Measurements from ENCODE around the gene CAPN12.

Gene CAPN12

DNA sequence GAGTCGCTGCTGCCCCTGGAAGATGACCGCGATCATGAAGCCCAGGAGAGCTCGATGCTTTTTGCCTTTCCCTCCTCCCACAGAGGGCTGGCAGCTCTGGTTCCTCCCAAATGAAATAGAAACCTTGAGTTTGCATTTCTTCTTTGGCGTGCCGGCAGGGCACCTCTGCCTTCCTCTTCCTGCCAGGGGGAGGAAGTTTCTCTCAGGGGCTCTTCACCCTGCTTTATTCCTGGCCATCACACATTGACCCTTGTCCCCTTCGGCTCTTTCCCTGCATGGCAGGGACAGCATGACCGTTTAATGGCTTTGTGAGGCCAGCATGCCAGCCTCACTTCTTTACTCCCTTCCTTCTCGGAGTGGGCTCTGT, 49.0 kb downstream of the CAPN12 start:
- no peak for DNase-seq

DNA sequence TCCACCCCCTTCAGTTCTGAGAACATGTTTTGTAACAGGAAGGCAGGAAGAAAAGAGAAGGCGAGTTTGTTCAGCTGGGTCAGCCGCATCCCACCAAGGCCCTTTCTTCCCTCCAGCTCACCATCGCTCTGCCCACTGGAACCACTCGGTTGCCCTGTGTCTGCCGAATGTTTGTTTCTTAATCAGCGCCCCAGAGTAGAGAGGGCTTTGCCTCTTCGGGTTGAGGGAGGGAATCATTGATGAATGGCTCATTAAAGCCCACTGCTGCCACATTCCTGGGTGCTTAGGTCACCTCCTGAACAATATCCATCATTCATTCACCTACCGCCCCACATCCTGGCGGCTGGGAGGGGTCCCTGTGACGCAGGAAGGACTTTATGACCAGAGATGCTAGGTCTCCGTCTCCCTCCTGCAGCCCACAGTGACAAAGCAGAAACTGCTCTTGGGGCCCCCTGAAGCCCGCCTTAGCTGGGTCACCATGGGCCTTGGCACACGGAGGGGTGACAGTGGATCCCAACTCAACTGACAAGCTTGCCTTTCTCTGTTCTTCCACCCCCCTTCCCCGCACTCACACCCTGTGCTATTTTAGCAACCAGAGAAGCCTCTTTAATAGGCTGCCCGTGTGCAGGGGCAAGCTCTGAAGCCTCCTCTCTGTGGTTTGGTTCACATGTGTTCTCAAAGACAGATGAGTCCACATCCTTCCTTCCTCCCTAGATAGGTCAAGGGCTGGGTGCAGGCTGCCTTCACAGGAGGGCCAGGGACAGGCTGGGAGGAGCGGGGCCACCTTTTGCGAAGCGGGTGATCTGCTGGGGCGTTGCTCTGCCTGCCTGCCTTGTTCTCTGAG, 50.7 kb downstream of the CAPN12 start:
- peak; percentile 33 for DNase-seq

DNA sequence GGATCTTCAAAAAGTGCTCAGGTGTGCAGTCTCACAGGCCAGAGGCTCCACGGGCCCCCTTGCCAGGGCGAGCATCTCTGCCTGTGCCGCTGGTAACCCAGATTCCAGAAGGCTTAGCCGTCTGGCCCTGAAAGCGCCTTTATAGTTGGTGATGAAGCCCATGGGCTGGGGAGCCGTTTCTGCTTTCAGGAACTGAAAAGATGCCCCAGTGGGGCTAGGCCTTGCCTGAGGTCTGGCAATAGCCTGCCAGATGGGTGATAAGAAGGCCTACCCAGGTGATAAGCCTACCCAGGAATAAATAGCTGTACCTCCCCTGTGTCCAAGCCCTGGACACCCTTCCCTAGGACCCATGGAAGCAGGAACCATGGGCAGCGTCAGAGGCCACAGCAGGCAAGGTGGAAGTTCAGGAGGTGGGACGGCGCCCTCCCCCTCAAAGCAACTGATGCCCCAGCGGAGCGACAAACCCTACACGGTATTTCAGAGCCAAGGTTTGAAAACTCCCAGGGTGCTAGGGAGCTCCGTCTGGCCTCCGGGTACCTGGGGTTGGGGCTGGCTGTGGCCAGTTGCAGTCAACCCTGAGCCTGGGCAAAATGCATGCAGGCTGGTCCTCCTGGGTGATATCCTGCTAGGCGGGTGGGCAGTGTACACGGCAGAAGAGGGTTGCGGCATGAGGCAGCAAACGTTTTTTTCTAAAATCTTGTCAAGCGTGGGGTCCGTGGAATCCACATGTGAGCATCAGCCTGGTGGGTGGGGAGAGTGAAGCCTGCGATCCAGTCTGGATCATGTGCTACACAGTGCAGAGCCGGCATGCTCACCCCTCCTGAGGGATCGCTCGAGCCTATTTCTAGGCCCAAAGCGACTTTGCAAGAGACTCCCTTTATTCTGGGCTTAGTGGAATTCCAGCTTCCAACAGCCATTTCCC, 51.6 kb downstream of the CAPN12 start:
- no peak for DNase-seq

DNA sequence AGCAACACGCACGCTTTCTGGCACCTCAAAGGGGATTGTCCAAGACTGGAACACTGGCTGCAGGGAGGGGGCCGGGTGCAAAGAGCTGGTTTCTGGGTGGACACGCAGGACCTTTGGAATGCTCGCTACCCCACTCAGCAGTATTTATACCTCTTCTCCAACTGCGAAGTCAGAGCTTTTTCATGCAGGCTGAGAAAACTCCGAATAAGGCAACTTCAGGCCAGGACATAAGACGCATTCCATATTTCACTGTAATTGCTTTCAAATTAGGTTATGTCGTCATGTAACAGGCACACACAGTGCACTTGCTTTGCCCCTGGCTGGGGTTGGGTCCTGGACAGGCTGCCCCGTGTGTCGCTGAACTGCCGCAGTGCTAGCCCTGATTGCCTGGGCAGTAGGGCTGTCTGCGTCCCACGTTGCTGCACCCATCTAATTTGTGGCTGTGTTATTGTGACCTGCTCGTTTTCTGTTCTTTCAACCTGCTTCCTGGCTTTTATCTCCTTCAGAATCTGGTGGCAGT, 52.3 kb downstream of the CAPN12 start:
- DNase-seq = no peak

- no peak for DNase-seq
Observed at GRCh38 chr19:38690832-38691231, 53.4 kb downstream of the CAPN12 start.

- no peak for DNase-seq
Observed at GRCh38 chr19:38690146-38690545, 54.1 kb downstream of the CAPN12 start.

DNA sequence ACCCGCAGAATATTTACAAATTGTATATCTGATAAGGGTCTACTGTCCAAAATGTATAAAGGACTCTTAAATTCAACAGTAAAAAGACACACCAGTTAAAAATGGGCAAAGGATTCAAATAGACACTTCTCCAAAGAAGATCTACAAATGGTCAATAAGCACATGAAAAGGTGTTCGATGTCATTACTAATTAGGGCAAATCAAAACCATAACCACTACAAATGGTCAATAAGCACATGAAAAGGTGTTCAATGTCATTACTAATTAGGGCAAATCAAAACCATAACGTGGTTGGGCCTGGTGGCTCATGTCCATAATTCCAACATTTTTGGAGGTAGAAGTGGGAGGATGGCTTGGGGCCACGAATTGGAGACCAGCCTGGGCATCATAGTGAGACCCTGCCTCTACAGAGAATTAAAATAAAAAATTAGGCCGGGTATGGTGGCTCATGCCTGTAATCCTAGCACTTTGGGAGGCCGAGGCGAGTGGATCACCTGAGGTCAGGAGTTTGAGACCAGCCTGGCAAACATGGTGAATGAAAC, 56.4 kb downstream of the CAPN12 start:
- no peak for DNase-seq

- DNase-seq = peak; percentile 61
Observed at GRCh38 chr19:38686530-38686888, 57.8 kb downstream of the CAPN12 start.

DNA sequence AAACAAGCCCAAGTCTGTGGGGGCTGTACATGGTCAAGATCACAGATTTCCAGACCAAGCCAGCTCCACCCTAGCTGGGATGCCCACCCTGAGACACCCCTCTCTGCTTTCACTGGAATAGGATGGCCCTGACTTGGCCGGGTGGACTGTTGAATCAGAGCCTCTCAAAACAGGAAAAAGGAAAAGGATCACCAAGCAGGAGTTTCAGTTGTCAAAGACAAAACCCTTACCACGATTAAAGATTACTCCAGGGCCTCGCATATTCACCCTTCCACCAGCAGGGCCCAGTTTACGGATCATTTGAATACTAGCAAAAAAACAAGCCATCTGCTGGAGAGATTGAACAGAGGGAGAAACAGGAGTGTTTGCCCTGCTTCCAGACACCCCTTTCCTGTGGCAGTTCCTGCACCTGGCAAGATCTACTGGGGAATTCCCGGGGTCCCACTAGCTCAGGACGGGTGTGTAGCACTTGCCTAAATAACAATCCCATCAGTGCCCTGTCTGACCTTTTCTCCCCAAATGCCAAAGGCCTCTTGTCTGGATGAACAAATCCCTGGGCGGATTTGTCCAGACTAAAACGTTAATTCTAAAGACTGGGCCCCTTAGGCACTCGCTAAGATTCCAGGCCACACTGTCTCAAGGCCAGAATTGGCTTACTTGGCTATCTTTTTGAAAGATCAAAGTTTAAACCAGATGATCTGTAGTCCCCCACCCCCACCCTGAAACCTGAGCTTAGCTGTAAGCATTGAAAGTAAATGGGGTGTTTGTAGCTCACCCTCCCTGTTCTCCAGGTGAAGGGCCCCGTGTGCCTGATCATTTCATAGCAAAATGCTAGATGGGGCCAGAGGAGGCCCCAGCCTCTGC, 58.4 kb downstream of the CAPN12 start:
- DNase-seq = no peak

DNA sequence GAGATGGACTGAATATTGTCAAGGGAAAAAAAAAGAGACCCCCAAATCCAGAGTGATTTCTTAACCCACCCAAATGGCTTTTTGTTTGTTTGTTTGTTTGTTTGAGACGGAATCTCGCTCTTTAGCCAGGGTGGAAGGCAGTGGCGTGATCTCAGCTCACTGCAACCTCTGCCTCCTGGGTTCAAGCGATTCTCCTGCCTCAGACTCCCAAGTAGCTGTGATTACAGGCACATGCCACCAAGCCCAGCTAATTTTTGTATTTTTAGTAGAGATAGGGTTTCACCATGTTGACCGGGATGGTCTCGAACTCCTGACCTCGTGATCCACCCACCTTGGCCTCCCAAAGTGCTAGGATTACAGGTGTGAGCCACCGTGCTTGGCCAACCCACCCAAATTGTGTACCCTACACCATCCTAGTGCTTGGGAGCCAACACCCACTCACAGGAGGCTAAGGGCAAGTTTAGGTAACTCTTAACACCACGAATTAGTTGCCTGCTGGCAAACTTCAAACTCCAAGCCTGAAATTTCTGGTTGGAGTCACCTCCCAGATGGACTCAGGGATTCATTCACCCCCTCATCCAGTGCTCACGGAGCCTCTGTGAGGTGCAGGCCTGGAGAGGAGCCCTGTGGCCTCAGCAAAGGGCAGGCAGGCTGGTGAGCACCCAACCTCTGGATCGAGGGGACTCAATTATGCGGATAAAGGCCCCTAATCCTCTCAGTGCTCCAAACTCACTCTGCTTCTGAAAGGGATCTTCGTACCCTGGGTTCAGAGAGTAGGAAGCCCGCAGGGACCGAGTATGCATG, 59.2 kb downstream of the CAPN12 start:
- no peak for DNase-seq

GRCh38 chr19:38684078-38684861, 60.0 kb downstream of the CAPN12 start:
- peak; percentile 72 for DNase-seq

- DNase-seq = peak; percentile 75
Observed at GRCh38 chr19:38683393-38684077, 60.7 kb downstream of the CAPN12 start.

- DNase-seq = no peak
Observed at GRCh38 chr19:38682872-38683392, 61.3 kb downstream of the CAPN12 start.

DNA sequence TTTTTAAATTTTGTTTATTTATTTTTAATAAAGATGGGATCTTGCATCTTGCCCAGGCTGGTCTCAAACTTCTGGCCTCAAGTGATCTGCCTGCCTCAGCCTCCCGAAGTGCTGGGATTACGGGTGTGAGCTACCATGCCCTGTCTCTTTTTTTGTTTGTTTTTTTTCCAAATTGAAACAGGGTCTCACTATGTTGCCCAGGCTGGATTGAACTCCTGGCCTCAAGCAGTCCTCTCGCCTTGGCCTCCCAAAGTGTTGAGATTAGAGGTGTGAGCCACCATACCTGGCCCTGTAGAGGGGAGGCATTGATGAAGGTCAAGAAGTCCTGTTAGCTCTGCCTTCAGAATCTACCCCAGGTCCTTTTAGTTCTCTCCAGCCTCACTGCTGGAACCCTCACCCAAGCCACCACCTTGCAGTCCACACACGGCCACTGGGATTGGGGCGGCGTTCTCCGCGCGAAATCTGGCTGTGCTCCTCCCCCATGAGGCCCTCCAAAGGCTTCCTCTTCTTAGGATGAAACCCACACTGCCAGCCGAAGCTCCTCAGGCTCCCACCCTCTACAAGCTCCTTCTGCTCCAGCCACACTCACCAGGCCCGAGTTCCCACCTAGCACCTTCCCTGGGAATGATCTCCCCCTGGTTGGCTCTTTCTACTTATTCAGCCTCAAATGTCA, 61.9 kb downstream of the CAPN12 start:
- no peak for DNase-seq
